B cell (primary cell): ENCODE measurements around the gene NTM. TPM values are rescaled to one million over a fixed set of nuclear protein-coding genes. Genes with fewer than 3 reads are reported as not detected.

Experiments
- ATAC-seq: fragments of 200-7000 bp; cut with Tn5 transposase; one replicate; pipeline ENCODE4 v1.10.0; 2021; ENCODE audit warnings: low read depth, mild to moderate bottlenecking, moderate number of reproducible peaks, moderate library complexity
- CTCF ChIA-PET: fragments of 350-600 bp; sonication (Branson Sonifier 250); formaldehyde crosslinking; loops from one replicate; lab custom pipeline; 2021; ENCODE audit warnings: antibody characterized with exemption, inconsistent platforms; lab: Charles Lee
- POLR2A ChIA-PET: fragments of 350-600 bp; sonication (Branson Sonifier 250); formaldehyde crosslinking; loops from one replicate; lab custom pipeline; 2021; ENCODE audit warnings: antibody characterized with exemption; lab: Charles Lee
- DNase-seq: peaks from one replicate; pipeline ENCODE4 v3.0.0; 2013
- H2AFZ ChIP-seq: 2 replicates; pipeline ENCODE4 v1.6.1; 2012; ENCODE audit warnings: mild to moderate bottlenecking, low read depth, low read length; ENCODE audit not compliant: insufficient read depth, poor library complexity, severe bottlenecking
- H3K27ac ChIP-seq, 2 donors: 1 replicate in 1 of 2; 2 replicates in 1 of 2; pipeline ENCODE4 v1.5.1; 2012 to 2013; ENCODE audit warnings: low read length in 2 of 2, mild to moderate bottlenecking in 2 of 2, moderate library complexity in 1 of 2
- H3K27me3 ChIP-seq, 4 experiments: fragments of 200-600 bp in 1 of 4; sonication (generic) in 1 of 4; replicated peaks in 1 of 4; 1 replicate in 2 of 4; 2 replicates in 2 of 4; pipeline versions ENCODE4 v1.6.1 to v1.7.0; 2013 to 2016; ENCODE audit warnings: low read length in 3 of 4, mild to moderate bottlenecking in 2 of 4, mixed read lengths in 1 of 4, moderate library complexity in 1 of 4; ENCODE audit not compliant: insufficient read depth in 4 of 4, control insufficient read depth in 3 of 4; ENCODE audit errors: control extremely low read depth in 1 of 4
- H3K36me3 ChIP-seq, 2 experiments: replicated peaks in 1 of 2; 1 replicate in 1 of 2; 2 replicates in 1 of 2; pipeline versions ENCODE4 v1.6.1 to v1.7.1; 2013; ENCODE audit warnings: low read length in 1 of 2; ENCODE audit not compliant: insufficient read depth in 2 of 2, control insufficient read depth in 1 of 2; ENCODE audit errors: control extremely low read depth in 1 of 2, extremely low read depth in 1 of 2
- H3K4me1 ChIP-seq, 2 donors: fragments of 200-600 bp in 1 of 2; sonication (generic) in 1 of 2; 1 replicate in 1 of 2; 2 replicates in 1 of 2; pipeline versions ENCODE4 v1.5.1 to v1.6.1; 2013 to 2017; ENCODE audit warnings: low read length in 2 of 2; ENCODE audit not compliant: control insufficient read depth in 2 of 2, insufficient read depth in 2 of 2
- H3K4me2 ChIP-seq: replicated peaks from 2 replicates; pipeline ENCODE3; 2012; ENCODE audit warnings: mild to moderate bottlenecking, low read depth, low read length; ENCODE audit not compliant: poor library complexity, severe bottlenecking
- H3K4me3 ChIP-seq, 5 experiments: fragments of 200-600 bp in 1 of 5; sonication (generic) in 1 of 5; 1 replicate in 3 of 5; 2 replicates in 2 of 5; pipeline versions ENCODE4 v1.5.1 to v1.7.0; 2011 to 2016; ENCODE audit warnings: low read length in 4 of 5, mild to moderate bottlenecking in 4 of 5, low read depth in 2 of 5, control low read depth in 1 of 5, moderate library complexity in 1 of 5; ENCODE audit not compliant: insufficient read depth in 1 of 5; ENCODE audit errors: control extremely low read depth in 1 of 5, extremely low read depth in 1 of 5
- H3K79me2 ChIP-seq: fragments of 200-600 bp; sonication (generic); one replicate; pipeline ENCODE4 v1.6.0; 2016; ENCODE audit warnings: low read length; ENCODE audit not compliant: control insufficient read depth, insufficient read depth
- H3K9ac ChIP-seq: fragments of 200-600 bp; sonication (generic); 2 replicates; pipeline ENCODE4 v1.6.1; 2017; ENCODE audit warnings: mild to moderate bottlenecking, low read length, moderate library complexity
- H3K9me3 ChIP-seq, 3 donors: one replicate each; pipeline versions ENCODE4 v1.6.1 to v1.7.1; 2013; ENCODE audit warnings: low read length in 2 of 3; ENCODE audit not compliant: control insufficient read depth in 2 of 3, insufficient read depth in 1 of 3; ENCODE audit errors: control extremely low read depth in 1 of 3
- H4K20me1 ChIP-seq: 2 replicates; pipeline ENCODE4 v1.6.0; 2012; ENCODE audit warnings: mild to moderate bottlenecking, low read length; ENCODE audit not compliant: insufficient read depth, control insufficient read depth, poor library complexity, severe bottlenecking
- H3K27ac Mint-ChIP-seq: one replicate; pipeline ENCODE4 v1.8.0; 2021; ENCODE audit warnings: mixed read lengths
- H3K27me3 Mint-ChIP-seq: one replicate; pipeline ENCODE4 v1.8.0; 2021; ENCODE audit warnings: mixed read lengths
- H3K4me1 Mint-ChIP-seq: one replicate; pipeline ENCODE4 v1.8.0; 2021; ENCODE audit warnings: mixed read lengths
- H3K4me3 Mint-ChIP-seq: one replicate; pipeline ENCODE4 v1.8.0; 2021; ENCODE audit warnings: mixed read lengths
- H3K9me3 Mint-ChIP-seq: one replicate; pipeline ENCODE4 v1.8.0; 2022; ENCODE audit warnings: mixed read lengths; ENCODE audit not compliant: insufficient read depth
- CTCF ChIP-seq: fragments of 200-600 bp; IDR thresholded peaks from one replicate; pipeline ENCODE4 v1.8.0; 2022; ENCODE audit warnings: antibody characterized with exemption, mild to moderate bottlenecking
- EZH2 ChIP-seq: IDR thresholded peaks from 2 replicates; pipeline ENCODE4 v1.6.1; 2012; ENCODE audit warnings: borderline replicate concordance, low read depth, mild to moderate bottlenecking, moderate library complexity, low read length; ENCODE audit not compliant: insufficient read depth, poor library complexity, severe bottlenecking
- WGBS: methylation state at CpG from one replicate; pipeline ENCODE4 v1.1.5; 2013; ENCODE audit warnings: missing lambda C conversion rate; ENCODE audit not compliant: insufficient coverage; 5-methylcytosine and 5-hydroxymethylcytosine counted together
- intact Hi-C: fragments of 100-400 bp; cut with micrococcal nuclease; formaldehyde crosslinking; loops from one replicate; pipeline ENCODE4 v1.10.0; 2022
- polyA plus RNA-seq: library from polyadenylated mRNA; depleted of rRNA; stranded (reverse); fragments of >200 nt; gene quantifications from 2 replicates; pipeline ENCODE4 v1.2.3, GENCODE V29; 2012
- total RNA-seq, 2 donors: library from RNA; stranded (reverse); fragments of 120-200 nt in 1 of 2; gene quantifications; 1 replicate in 1 of 2; 2 replicates in 1 of 2; pipeline versions ENCODE4 v1.2.3 to v1.2.4, GENCODE V29; 2013 to 2022

NTM gene
- total and polyA plus RNA-seq, 2 donors (not counting 1 experiment from before 2014, with no cell fraction given): not detected

- 100% methylated on average over 1 of the region's 5 CpGs for whole genome bisulfite sequencing
- H3K9ac ChIP-seq: no peak overlapping the region
- no peaks in the 10 kb centered on the region for H3K27me3 ChIP-seq
- no peaks in the 10 kb centered on the region for H3K4me1 ChIP-seq
- H3K36me3 ChIP-seq: no peaks in the 10 kb centered on the region
- CTCF ChIA-PET: no interaction called here
- no peaks in the 10 kb centered on the region for H3K79me2 ChIP-seq
- no peak overlapping the region for H2AFZ ChIP-seq
- Mint-ChIP-seq H3K4me1 (no peaks in the 10 kb centered on the region), H3K9me3 (no peaks in the 10 kb centered on the region), H3K27me3 (no peaks in the 10 kb centered on the region), H3K27ac (no peak overlapping the region), H3K4me3 (no peak overlapping the region)
- DNase-seq: no peak
- ATAC-seq: no peak
- H3K9me3 ChIP-seq: peaks cover 0 to 7% (median 0%) of the 10 kb centered on the region in 3 donors
- intact Hi-C loops: no loop called here
- H3K27ac ChIP-seq: no peak overlapping the region
- TF ChIP-seq CTCF (no peak), EZH2 (no peak)
- POLR2A ChIA-PET: no interaction called here
- no peak overlapping the region for H3K4me3 ChIP-seq
- H4K20me1 ChIP-seq: no peaks in the 10 kb centered on the region
- no peak overlapping the region for H3K4me2 ChIP-seq
Observed at GRCh38 chr11:131764126-131764525, 393.7 kb downstream of the NTM start.

GRCh38 chr11:131764649-131765048 lies 394.2 kb downstream of the NTM start:
- Mint-ChIP-seq H3K27ac (no peak overlapping the region), H3K9me3 (no peaks in the 10 kb centered on the region), H3K4me1 (no peaks in the 10 kb centered on the region), H3K27me3 (no peaks in the 10 kb centered on the region), H3K4me3 (no peak overlapping the region)
- TF ChIP-seq CTCF: no peak
- no peak for TF ChIP-seq EZH2
- no peaks in the 10 kb centered on the region for H3K79me2 ChIP-seq
- H2AFZ ChIP-seq: no peak overlapping the region
- CTCF ChIA-PET: no interaction called here
- no peak overlapping the region for H3K27ac ChIP-seq
- no peaks in the 10 kb centered on the region for H4K20me1 ChIP-seq
- DNase-seq: no peak
- no peak overlapping the region for H3K4me3 ChIP-seq
- no peaks in the 10 kb centered on the region for H3K4me1 ChIP-seq
- no peaks in the 10 kb centered on the region for H3K36me3 ChIP-seq
- H3K27me3 ChIP-seq: no peaks in the 10 kb centered on the region
- ATAC-seq: no peak
- H3K4me2 ChIP-seq: no peak overlapping the region
- WGBS: 63% methylated on average over 3 of the region's 3 CpGs
- no peak overlapping the region for H3K9ac ChIP-seq
- intact Hi-C loops: no loop called here
- POLR2A ChIA-PET: no interaction called here
- peaks cover 0 to 7% (median 0%) of the 10 kb centered on the region in 3 donors for H3K9me3 ChIP-seq
